ENCODE results near the gene YLPM1. TPM values are rescaled to one million over a fixed set of nuclear protein-coding genes. Genes with fewer than 3 reads are reported as not detected.

The YLPM1 gene
- polyA plus RNA-seq, 6 donors from 2014 or later: 5.4 to 27.1 (median 12.1) TPM

GRCh38 chr14:74799765-74800164, 36.6 kb downstream of the YLPM1 start:
- Mint-ChIP-seq H3K36me3 (peaks cover 17 to 32% of the 10 kb centered on the region in 2 donors), H3K9me3 (no peaks in the 10 kb centered on the region), H3K27ac (peak overlapping the region in 1 of 6 donors; percentile 9), H3K4me1 (peaks cover 20 to 28% (median 22%) of the 10 kb centered on the region in 3 donors), H3K4me3 (no peak overlapping the region), H3K27me3 (no peaks in the 10 kb centered on the region)
- ATAC-seq (ENCODE audit: low read depth in 2 of 2) (no peak), DNase-seq (no peak)

GRCh38 chr14:74800780-74801179, 37.7 kb downstream of the YLPM1 start:
- ATAC-seq (ENCODE audit: low read depth in 2 of 2): no peak
- H3K4me1 Mint-ChIP-seq: peaks cover 14 to 19% (median 16%) of the 10 kb centered on the region in 3 donors
- no peak for DNase-seq
- peaks cover 12 to 32% of the 10 kb centered on the region in 2 donors for H3K36me3 Mint-ChIP-seq
- no peaks in the 10 kb centered on the region for H3K27me3 Mint-ChIP-seq
- H3K9me3 Mint-ChIP-seq: no peaks in the 10 kb centered on the region
- H3K4me3 Mint-ChIP-seq: no peak overlapping the region
- no peak overlapping the region for H3K27ac Mint-ChIP-seq

GRCh38 chr14:74801396-74801795, 38.3 kb downstream of the YLPM1 start:
- Mint-ChIP-seq H3K9me3 (no peaks in the 10 kb centered on the region), H3K4me3 (no peak overlapping the region), H3K36me3 (peaks cover 12 to 32% of the 10 kb centered on the region in 2 donors), H3K4me1 (peaks cover 9 to 16% (median 11%) of the 10 kb centered on the region in 3 donors), H3K27me3 (no peaks in the 10 kb centered on the region), H3K27ac (no peak overlapping the region)
- DNase-seq (no peak), ATAC-seq (ENCODE audit: low read depth in 2 of 2) (no peak)

GRCh38 chr14:74804219-74804825, 41.2 kb downstream of the YLPM1 start:
- no peak overlapping the region for H3K4me3 Mint-ChIP-seq
- H3K27me3 Mint-ChIP-seq: no peaks in the 10 kb centered on the region
- ATAC-seq (ENCODE audit: low read depth in 2 of 2) (peak; percentile 34 to 41), DNase-seq (peak; percentile 16)
- peak overlapping the region in 3 of 6 donors; percentile 16 to 88 (median 36) for H3K27ac Mint-ChIP-seq
- peaks cover 8 to 20% of the 10 kb centered on the region in 2 donors for H3K36me3 Mint-ChIP-seq
- no peaks in the 10 kb centered on the region for H3K9me3 Mint-ChIP-seq
- peaks cover 1 to 6% (median 2%) of the 10 kb centered on the region in 3 donors for H3K4me1 Mint-ChIP-seq

- Mint-ChIP-seq H3K4me3 (no peak overlapping the region), H3K27me3 (no peaks in the 10 kb centered on the region), H3K36me3 (peaks cover 27 to 32% of the 10 kb centered on the region in 2 donors), H3K27ac (no peak overlapping the region), H3K9me3 (no peaks in the 10 kb centered on the region), H3K4me1 (peaks cover 0 to 6% (median 0%) of the 10 kb centered on the region in 3 donors)
- DNase-seq (no peak), ATAC-seq (ENCODE audit: low read depth in 2 of 2) (no peak)
These were observed 44.9 kb downstream of the YLPM1 start for GRCh38 chr14:74807853-74808545.

- H3K27ac Mint-ChIP-seq: peak overlapping the region in 3 of 6 donors; percentile 1 to 24 (median 24)
- no peaks in the 10 kb centered on the region for H3K27me3 Mint-ChIP-seq
- DNase-seq (no peak), ATAC-seq (ENCODE audit: low read depth in 2 of 2) (no peak)
- H3K4me1 Mint-ChIP-seq: peaks cover 0 to 10% (median 3%) of the 10 kb centered on the region in 3 donors
- no peaks in the 10 kb centered on the region for H3K9me3 Mint-ChIP-seq
- H3K4me3 Mint-ChIP-seq: no peak overlapping the region
- peaks cover 37 to 38% of the 10 kb centered on the region in 2 donors for H3K36me3 Mint-ChIP-seq
These were observed 53.0 kb downstream of the YLPM1 start for GRCh38 chr14:74816124-74816523.

GRCh38 chr14:74820288-74820687, 57.2 kb downstream of the YLPM1 start:
- DNase-seq (no peak), ATAC-seq (ENCODE audit: low read depth in 2 of 2) (no peak)
- Mint-ChIP-seq H3K4me1 (peaks cover 0 to 8% (median 0%) of the 10 kb centered on the region in 3 donors), H3K36me3 (peaks cover 27 to 30% of the 10 kb centered on the region in 2 donors), H3K4me3 (no peak overlapping the region), H3K27me3 (no peaks in the 10 kb centered on the region), H3K27ac (peak overlapping the region in 1 of 6 donors; percentile 81), H3K9me3 (no peaks in the 10 kb centered on the region)

GRCh38 chr14:74821267-74821915, 58.3 kb downstream of the YLPM1 start:
- peak overlapping the region in 1 of 6 donors; percentile 81 for H3K27ac Mint-ChIP-seq
- no peaks in the 10 kb centered on the region for H3K9me3 Mint-ChIP-seq
- ATAC-seq (ENCODE audit: low read depth in 2 of 2) (no peak), DNase-seq (no peak)
- no peak overlapping the region for H3K4me3 Mint-ChIP-seq
- H3K36me3 Mint-ChIP-seq: peaks cover 16 to 19% of the 10 kb centered on the region in 2 donors
- H3K4me1 Mint-ChIP-seq: peaks cover 0 to 4% (median 0%) of the 10 kb centered on the region in 3 donors
- H3K27me3 Mint-ChIP-seq: no peaks in the 10 kb centered on the region

- ATAC-seq (ENCODE audit: low read depth in 2 of 2) (peak; percentile 73 to 76), DNase-seq (no peak)
- H3K36me3 Mint-ChIP-seq: peaks cover 26 to 27% of the 10 kb centered on the region in 2 donors
- no peaks in the 10 kb centered on the region for H3K9me3 Mint-ChIP-seq
- H3K27ac Mint-ChIP-seq: peak overlapping the region in 3 of 6 donors; percentile 18 to 80 (median 23)
- H3K4me1 Mint-ChIP-seq: peaks cover 0 to 7% (median 2%) of the 10 kb centered on the region in 3 donors
- no peaks in the 10 kb centered on the region for H3K27me3 Mint-ChIP-seq
- no peak overlapping the region for H3K4me3 Mint-ChIP-seq
These were observed 61.9 kb downstream of the YLPM1 start for GRCh38 chr14:74824997-74825396.

GRCh38 chr14:74826574-74826973, 63.5 kb downstream of the YLPM1 start:
- Mint-ChIP-seq H3K36me3 (peaks cover 27% of the 10 kb centered on the region in 2 donors), H3K27ac (no peak overlapping the region), H3K27me3 (no peaks in the 10 kb centered on the region), H3K9me3 (no peaks in the 10 kb centered on the region), H3K4me1 (peaks cover 0 to 7% (median 6%) of the 10 kb centered on the region in 3 donors), H3K4me3 (no peak overlapping the region)
- no peak for DNase-seq
- ATAC-seq (ENCODE audit: low read depth in 2 of 2): no peak

GRCh38 chr14:74829251-74829650, 66.1 kb downstream of the YLPM1 start:
- H3K9me3 Mint-ChIP-seq: no peaks in the 10 kb centered on the region
- H3K27me3 Mint-ChIP-seq: no peaks in the 10 kb centered on the region
- peaks cover 27% of the 10 kb centered on the region in 2 donors for H3K36me3 Mint-ChIP-seq
- DNase-seq: no peak
- peak overlapping the region in 2 of 6 donors; percentile 34 to 91 for H3K27ac Mint-ChIP-seq
- ATAC-seq (ENCODE audit: low read depth in 2 of 2): no peak
- H3K4me3 Mint-ChIP-seq: no peak overlapping the region
- H3K4me1 Mint-ChIP-seq: peaks cover 0 to 7% (median 6%) of the 10 kb centered on the region in 3 donors

GRCh38 chr14:74832849-74833248, 69.7 kb downstream of the YLPM1 start:
- ATAC-seq (ENCODE audit: low read depth in 2 of 2): no peak
- DNase-seq: no peak
- Mint-ChIP-seq H3K9me3 (no peaks in the 10 kb centered on the region), H3K27me3 (no peaks in the 10 kb centered on the region), H3K27ac (no peak overlapping the region), H3K4me3 (no peak overlapping the region), H3K36me3 (peaks cover 17 to 21% of the 10 kb centered on the region in 2 donors), H3K4me1 (peaks cover 31 to 38% (median 36%) of the 10 kb centered on the region in 3 donors)

GRCh38 chr14:74834692-74835392, 71.7 kb downstream of the YLPM1 start:
- DNase-seq (no peak), ATAC-seq (ENCODE audit: low read depth in 2 of 2) (no peak)
- H3K36me3 Mint-ChIP-seq: peaks cover 8 to 9% of the 10 kb centered on the region in 2 donors
- no peaks in the 10 kb centered on the region for H3K27me3 Mint-ChIP-seq
- H3K27ac Mint-ChIP-seq: peak overlapping the region; percentile 74 to 95 (median 84)
- no peaks in the 10 kb centered on the region for H3K9me3 Mint-ChIP-seq
- H3K4me3 Mint-ChIP-seq: peak overlapping the region in 4 of 8 donors; percentile 3 to 68 (median 30)
- peaks cover 35 to 52% (median 44%) of the 10 kb centered on the region in 3 donors for H3K4me1 Mint-ChIP-seq

All from naive B cell (primary cell).